ENCODE data around the gene AIRE. TPM values are rescaled to one million over a fixed set of nuclear protein-coding genes. Genes with fewer than 3 reads are reported as not detected.
"Not testable (repeated sequence)": the region's sequence is repeated elsewhere in the genome, so short reads cannot be mapped to it uniquely, and the experiment has no call there.

AIRE gene
- total RNA-seq, 1 donor from 2014 or later: not detected

- TF ChIP-seq CTCF (IDR thresholded peaks at IDR 0.05; ENCODE audit: unreplicated experiment): no peak
- DNase-seq (ENCODE audit: low spot score, unreplicated experiment): no peak
- Mint-ChIP-seq H3K27ac (no peak overlapping the region), H3K36me3 (ENCODE audit: insufficient read depth) (no peaks in the 10 kb centered on the region), H3K9me3 (ENCODE audit: low read depth) (peaks cover 4% of the 10 kb centered on the region), H3K4me3 (ENCODE audit: low read depth) (no peak overlapping the region), H3K27me3 (peaks cover 6% of the 10 kb centered on the region), H3K4me1 (ENCODE audit: low read depth) (no peaks in the 10 kb centered on the region)
Observed at GRCh38 chr21:44273046-44273445, 12.6 kb upstream of the AIRE start.

- no peak for DNase-seq (ENCODE audit: low spot score, unreplicated experiment)
- TF ChIP-seq CTCF (IDR thresholded peaks at IDR 0.05; ENCODE audit: unreplicated experiment): no peak
- no peak overlapping the region for H3K4me3 Mint-ChIP-seq (ENCODE audit: low read depth)
- H3K4me1 Mint-ChIP-seq (ENCODE audit: low read depth): no peaks in the 10 kb centered on the region
- no peak overlapping the region for H3K27ac Mint-ChIP-seq
- no peaks in the 10 kb centered on the region for H3K36me3 Mint-ChIP-seq (ENCODE audit: insufficient read depth)
- H3K27me3 Mint-ChIP-seq: peaks cover 6% of the 10 kb centered on the region
- H3K9me3 Mint-ChIP-seq (ENCODE audit: low read depth): peaks cover 4% of the 10 kb centered on the region
Observed at GRCh38 chr21:44275041-44275440, 10.6 kb upstream of the AIRE start.

GRCh38 chr21:44279354-44280260, 6.1 kb upstream of the AIRE start:
- H3K27ac Mint-ChIP-seq: no peak overlapping the region

GRCh38 chr21:44281801-44282200, 3.9 kb upstream of the AIRE start:
- TF ChIP-seq CTCF (IDR thresholded peaks at IDR 0.05; ENCODE audit: unreplicated experiment): no peak
- no peak overlapping the region for H3K4me3 Mint-ChIP-seq (ENCODE audit: low read depth)
- peaks cover 17% of the 10 kb centered on the region for H3K27me3 Mint-ChIP-seq
- H3K9me3 Mint-ChIP-seq (ENCODE audit: low read depth): no peaks in the 10 kb centered on the region
- H3K27ac Mint-ChIP-seq: no peak overlapping the region
- H3K4me1 Mint-ChIP-seq (ENCODE audit: low read depth): peaks cover 12% of the 10 kb centered on the region
- no peaks in the 10 kb centered on the region for H3K36me3 Mint-ChIP-seq (ENCODE audit: insufficient read depth)
- DNase-seq (ENCODE audit: low spot score, unreplicated experiment): no peak

More at GRCh38 chr21:44279354-44280260, 6.1 kb upstream of the AIRE start:
- Mint-ChIP-seq H3K4me3 (ENCODE audit: low read depth) (no peak overlapping the region), H3K36me3 (ENCODE audit: insufficient read depth) (no peaks in the 10 kb centered on the region), H3K9me3 (ENCODE audit: low read depth) (peaks cover 4% of the 10 kb centered on the region), H3K27me3 (peaks cover 21% of the 10 kb centered on the region), H3K4me1 (ENCODE audit: low read depth) (peaks cover 12% of the 10 kb centered on the region)
- TF ChIP-seq CTCF (IDR thresholded peaks at IDR 0.05; ENCODE audit: unreplicated experiment): no peak
- no peak for DNase-seq (ENCODE audit: low spot score, unreplicated experiment)

- H3K27me3 Mint-ChIP-seq: peaks cover 17% of the 10 kb centered on the region
- TF ChIP-seq CTCF (IDR thresholded peaks at IDR 0.05; ENCODE audit: unreplicated experiment): no peak
- no peak overlapping the region for H3K27ac Mint-ChIP-seq
- H3K36me3 Mint-ChIP-seq (ENCODE audit: insufficient read depth): no peaks in the 10 kb centered on the region
- DNase-seq (ENCODE audit: low spot score, unreplicated experiment): no peak
- H3K4me1 Mint-ChIP-seq (ENCODE audit: low read depth): peaks cover 12% of the 10 kb centered on the region
- H3K9me3 Mint-ChIP-seq (ENCODE audit: low read depth): no peaks in the 10 kb centered on the region
- H3K4me3 Mint-ChIP-seq (ENCODE audit: low read depth): no peak overlapping the region
Observed at GRCh38 chr21:44282370-44282769, 3.3 kb upstream of the AIRE start.

- H3K27me3 Mint-ChIP-seq: peaks cover 23% of the 10 kb centered on the region
- H3K9me3 Mint-ChIP-seq (ENCODE audit: low read depth); DNase-seq (ENCODE audit: low spot score, unreplicated experiment); H3K27ac Mint-ChIP-seq; H3K36me3 Mint-ChIP-seq (ENCODE audit: insufficient read depth); H3K4me3 Mint-ChIP-seq (ENCODE audit: low read depth): not testable (repeated sequence)
- H3K4me1 Mint-ChIP-seq (ENCODE audit: low read depth): peaks cover 12% of the 10 kb centered on the region
Observed at GRCh38 chr21:44283211-44283785, 2.4 kb upstream of the AIRE start.

Measured in progenitor cell of endocrine pancreas (in vitro differentiated cells).